ENCODE measurements around the gene TSHR. TPM values are rescaled to one million over a fixed set of nuclear protein-coding genes. Genes with fewer than 3 reads are reported as not detected.

The TSHR gene
- total and polyA plus RNA-seq, 2 of the 13 experiments (the other 11 are each of a cell fraction or from before 2014, with no cell fraction given): not detected

DNA sequence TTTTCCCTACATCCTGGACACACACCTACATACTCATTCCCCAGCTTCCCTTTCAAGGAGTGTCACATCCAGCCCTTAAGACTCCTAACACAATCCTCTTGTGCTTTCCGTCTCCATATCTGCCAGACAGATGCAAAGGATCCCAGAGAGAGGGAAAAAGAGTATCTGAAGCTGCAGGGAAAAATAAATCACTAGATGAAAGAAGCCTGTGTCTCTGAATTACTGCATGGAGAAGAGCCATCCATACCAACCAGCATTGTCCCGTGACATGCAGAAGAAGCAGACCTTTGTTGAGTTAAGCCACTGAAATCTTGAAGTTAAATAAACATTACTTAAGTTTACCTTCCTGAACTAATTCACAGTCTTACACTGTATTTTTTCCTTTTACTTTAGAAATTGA is 210.7 kb downstream of the TSHR start:
- in situ Hi-C loops (cut with HindIII; ENCODE audit: extremely low pct_ligation_motif_present, low pct_unique_long_range_greater_than_20kb) (loop anchor here (5.0 kb wide), 1 partner anchor 169 kb away; no protein-coding TSS in a partner anchor), intact Hi-C loops (cut with micrococcal nuclease; ENCODE audit: unreplicated experiment) (no loop called here)
- BruUV-seq (replicated peaks): no TSS peak
- FAIRE-seq (no peak), DNase-seq (ENCODE audit: low spot score) (peak; percentile 25), ATAC-seq (no peak)
- TF ChIP-seq XBP1 (CRISPR knock-in tag; IDR thresholded peaks at IDR 0.05): no peak
- no peak for TF ChIP-seq ZNF740 (CRISPR knock-in tag; IDR thresholded peaks at IDR 0.05)
- no peak for TF ChIP-seq ZNF761 (CRISPR knock-in tag; conservative IDR thresholded peaks at IDR 0.05)
- TF ChIP-seq ZNF572 (CRISPR knock-in tag; IDR thresholded peaks at IDR 0.05): no peak
- TF ChIP-seq TARDBP (CRISPR knock-in tag; IDR thresholded peaks at IDR 0.05): no peak
- no peak for TF ChIP-seq NONO (IDR thresholded peaks at IDR 0.05)
- no peak for TF ChIP-seq NONO (CRISPR knock-in tag; conservative IDR thresholded peaks at IDR 0.05)
- TF ChIP-seq, protein P1, sequence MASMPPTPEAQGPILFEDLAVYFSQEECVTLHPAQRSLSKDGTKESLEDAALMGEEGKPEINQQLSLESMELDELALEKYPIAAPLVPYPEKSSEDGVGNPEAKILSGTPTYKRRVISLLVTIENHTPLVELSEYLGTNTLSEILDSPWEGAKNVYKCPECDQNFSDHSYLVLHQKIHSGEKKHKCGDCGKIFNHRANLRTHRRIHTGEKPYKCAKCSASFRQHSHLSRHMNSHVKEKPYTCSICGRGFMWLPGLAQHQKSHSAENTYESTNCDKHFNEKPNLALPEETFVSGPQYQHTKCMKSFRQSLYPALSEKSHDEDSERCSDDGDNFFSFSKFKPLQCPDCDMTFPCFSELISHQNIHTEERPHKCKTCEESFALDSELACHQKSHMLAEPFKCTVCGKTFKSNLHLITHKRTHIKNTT (CRISPR knock-in tag; IDR thresholded peaks at IDR 0.05): no peak
- no peak for TF ChIP-seq CEBPB (IDR thresholded peaks at IDR 0.05; ENCODE audit: borderline replicate concordance, low read depth, low read length)
- TF ChIP-seq ARNT2 (CRISPR knock-in tag; IDR thresholded peaks at IDR 0.05; ENCODE audit: low read depth): no peak
- ChIA-PET CTCF (ENCODE audit: low intra/inter-chr PET ratio, low total read pairs) (no interaction called here), POLR2A (interaction anchor here (1.9 to 2.4 kb wide), 2 partner anchors 53 to 55 kb away, joined by 4 to 8 read pairs; partner anchors contain the start of gene GTF2A1)
- H2AFZ ChIP-seq (ENCODE audit: low read length): no peak overlapping the region
- WGBS (ENCODE audit: low lambda C conversion rate): 6% methylated on average over 2 of the region's 2 CpGs
- no peaks in the 10 kb centered on the region for H3K79me2 ChIP-seq (ENCODE audit: insufficient read depth, low read length)
- no peaks in the 10 kb centered on the region for H3K27me3 ChIP-seq (ENCODE audit: control insufficient read depth in 1 of 2, insufficient read depth in 2 of 2, low read length in 2 of 2)
- H3K36me3 ChIP-seq (replicated peaks in 1 of 2; ENCODE audit: control insufficient read depth in 1 of 2, insufficient read depth in 2 of 2, low read length in 2 of 2): no peaks in the 10 kb centered on the region
- no peaks in the 10 kb centered on the region for H3K9me3 ChIP-seq (ENCODE audit: low read length)
- no peak overlapping the region for H3K9ac ChIP-seq (ENCODE audit: insufficient read depth, low read depth, low read length)
- no peak overlapping the region for H3K27ac ChIP-seq (ENCODE audit: extremely low read length, insufficient read depth, low read length)
- H3K4me2 ChIP-seq (ENCODE audit: low read depth, low read length): no peak overlapping the region
- H3K4me3 ChIP-seq (replicated peaks in 1 of 3; ENCODE audit: insufficient read depth in 1 of 3, low read depth in 2 of 3, low read length in 3 of 3): no peak overlapping the region
- no peaks in the 10 kb centered on the region for H4K20me1 ChIP-seq (ENCODE audit: insufficient read depth, low read length)
- H3K4me1 ChIP-seq (ENCODE audit: insufficient read depth, low read length): peaks cover 45% of the 10 kb centered on the region

Measured in HepG2 (cell line).